Kidney tubule cell (primary cell): Measurements from ENCODE around the gene USP9Y.

ENCODE experiments used
- DNase-seq: peaks from one replicate; pipeline ENCODE4 v3.0.0-alpha.2; 2018; ENCODE audit warnings: low spot score

USP9Y gene

DNA sequence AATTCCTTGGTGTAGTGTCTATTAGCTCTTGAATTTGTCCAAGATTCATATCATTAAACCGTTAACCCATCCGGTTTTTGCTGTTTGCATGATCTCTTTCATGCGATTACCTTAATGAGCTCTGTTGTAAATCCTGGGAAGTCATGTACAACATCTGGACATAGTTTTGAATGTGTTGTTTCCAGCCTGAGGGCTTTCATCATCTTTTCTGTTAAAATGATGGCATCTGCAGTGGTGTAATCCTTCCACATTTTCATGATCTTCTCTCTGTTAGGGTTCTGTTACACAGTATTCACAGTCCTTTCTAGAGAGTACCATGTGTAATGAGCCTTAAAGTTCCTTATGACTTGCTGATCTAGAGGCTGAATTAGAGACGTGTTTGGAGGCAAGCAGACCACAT is 64.9 kb downstream of the USP9Y start:
- DNase-seq = no peak

DNA sequence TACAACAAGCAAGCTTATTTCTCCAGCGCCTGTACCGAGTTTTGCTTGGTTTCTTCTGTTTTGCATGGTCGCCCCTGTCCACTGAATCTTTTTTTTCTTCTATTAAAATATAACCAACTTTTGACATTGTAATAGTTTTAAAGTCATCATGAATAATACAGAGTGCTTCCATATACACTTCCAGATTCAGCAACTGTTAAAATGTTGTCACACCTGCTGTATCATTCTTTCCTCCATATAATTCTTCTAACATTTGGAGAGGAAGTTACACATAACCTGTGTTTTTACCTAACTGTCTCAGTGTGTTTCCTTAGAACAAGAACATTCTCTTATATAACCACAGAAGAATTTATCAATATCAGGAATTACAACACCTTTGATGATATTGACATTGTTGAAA is 83.5 kb downstream of the USP9Y start:
- peak; percentile 84 for DNase-seq

DNA sequence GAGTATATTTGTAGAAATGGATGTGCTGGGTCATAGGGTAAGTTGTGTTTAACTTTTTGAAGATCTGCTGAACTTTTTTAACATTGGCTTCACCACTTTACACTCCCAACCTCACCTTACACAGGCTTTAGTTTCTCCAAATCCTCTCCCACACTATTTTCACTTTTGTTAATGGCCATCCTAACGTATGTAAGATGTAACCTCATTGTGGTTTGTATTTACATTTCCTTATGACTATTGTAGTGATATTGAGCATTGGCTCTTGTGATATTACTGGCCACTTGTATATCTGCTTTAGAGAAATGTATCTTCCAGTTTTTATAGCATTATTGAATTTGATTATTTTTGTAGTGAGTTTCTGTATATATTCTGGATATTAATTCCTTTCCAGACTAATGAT is 93.0 kb downstream of the USP9Y start:
- DNase-seq = no peak

DNA sequence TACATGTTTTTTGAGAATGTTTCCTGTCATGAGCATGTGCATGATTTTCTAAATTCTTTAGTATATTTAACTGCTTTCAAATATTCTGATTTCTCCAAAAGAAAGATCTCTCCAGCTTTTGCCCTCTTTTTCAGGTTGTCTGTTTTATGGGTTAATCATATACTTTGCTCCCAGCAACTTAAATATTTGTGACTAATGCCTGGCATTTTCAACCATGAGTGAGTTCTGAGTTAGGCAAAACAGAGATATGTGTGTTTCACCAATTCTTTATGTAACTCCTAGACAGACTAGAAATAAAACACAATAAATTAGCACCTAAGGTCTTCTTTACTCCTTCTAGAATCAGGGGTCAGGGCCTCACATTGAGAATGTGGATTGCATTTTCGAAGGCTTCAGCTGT is 107.0 kb downstream of the USP9Y start:
- DNase-seq = no peak

DNA sequence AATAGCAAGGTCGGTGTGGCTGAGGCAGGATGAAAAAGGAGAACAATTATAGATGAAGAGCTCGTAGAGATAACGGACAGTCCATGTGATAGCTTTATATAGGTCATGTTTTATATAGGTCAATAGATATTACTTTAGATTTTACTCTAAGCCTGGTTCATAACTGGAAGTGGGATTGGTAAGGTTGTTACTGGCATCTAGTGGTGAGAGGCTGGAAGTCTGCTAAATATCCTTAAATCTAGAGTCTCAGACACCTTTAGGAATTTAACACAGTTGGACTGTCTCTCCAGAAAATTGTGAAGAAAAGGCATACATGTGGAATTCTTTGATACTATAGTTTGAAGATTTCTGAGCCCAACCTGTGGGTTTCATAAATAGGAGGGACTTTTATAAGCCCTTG is 108.0 kb downstream of the USP9Y start:
- DNase-seq = no peak

DNA sequence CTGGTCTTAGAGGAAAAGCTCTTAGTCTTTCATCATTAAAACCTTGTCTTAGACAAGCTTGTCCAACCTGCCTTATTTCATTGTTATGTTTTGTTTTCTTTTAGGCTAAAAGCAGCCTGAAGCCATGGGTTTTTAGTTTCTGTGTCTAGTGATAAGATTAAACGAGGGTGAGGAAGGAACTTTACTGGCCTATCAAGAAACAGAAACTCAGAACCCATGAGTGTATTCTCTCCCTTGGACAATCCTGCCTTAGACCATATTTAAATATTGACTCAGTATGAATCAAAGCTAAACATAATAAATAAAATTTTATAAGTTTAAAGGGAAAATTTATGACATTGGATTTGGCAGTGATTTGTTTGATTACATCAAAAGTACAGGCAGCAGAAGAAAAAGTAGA is 122.4 kb downstream of the USP9Y start:
- DNase-seq = no peak

DNA sequence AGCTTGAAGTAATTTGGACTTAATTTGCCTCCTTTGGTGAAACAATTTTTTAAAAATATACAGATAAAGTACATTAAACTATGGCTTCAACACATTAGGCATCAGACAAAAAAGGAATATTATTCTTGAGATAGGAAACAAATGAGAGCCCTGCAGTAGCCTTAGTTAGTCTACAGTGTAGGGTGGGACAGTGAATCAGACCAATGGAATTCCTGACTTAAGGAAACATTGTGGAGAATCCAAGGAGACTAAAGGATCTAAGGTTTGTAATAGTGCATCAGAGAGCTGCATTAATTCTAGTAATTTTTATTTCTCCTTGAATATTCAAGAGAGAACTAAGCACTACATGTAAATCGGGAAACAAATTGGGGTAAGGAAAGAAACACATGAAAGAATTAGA is 125.8 kb downstream of the USP9Y start:
- no peak for DNase-seq

DNA sequence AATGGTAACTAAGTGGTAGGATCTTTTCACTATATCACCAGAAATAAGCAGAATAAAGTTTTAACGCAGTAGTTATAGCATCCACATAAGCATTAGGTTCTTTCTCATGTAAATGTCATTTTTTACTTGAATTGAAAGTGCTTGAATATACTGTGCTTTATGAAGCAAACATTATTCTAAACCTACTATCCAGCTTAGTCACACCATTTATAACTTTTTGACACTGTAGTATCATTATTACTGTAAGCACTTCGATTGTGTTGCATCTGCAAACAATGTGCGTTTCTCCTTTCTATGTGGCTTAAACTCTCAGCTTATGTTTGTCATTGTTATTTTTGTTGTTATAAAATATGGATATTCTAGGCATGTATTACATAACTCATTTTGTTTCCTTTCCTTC is 132.3 kb downstream of the USP9Y start:
- DNase-seq = no peak

DNA sequence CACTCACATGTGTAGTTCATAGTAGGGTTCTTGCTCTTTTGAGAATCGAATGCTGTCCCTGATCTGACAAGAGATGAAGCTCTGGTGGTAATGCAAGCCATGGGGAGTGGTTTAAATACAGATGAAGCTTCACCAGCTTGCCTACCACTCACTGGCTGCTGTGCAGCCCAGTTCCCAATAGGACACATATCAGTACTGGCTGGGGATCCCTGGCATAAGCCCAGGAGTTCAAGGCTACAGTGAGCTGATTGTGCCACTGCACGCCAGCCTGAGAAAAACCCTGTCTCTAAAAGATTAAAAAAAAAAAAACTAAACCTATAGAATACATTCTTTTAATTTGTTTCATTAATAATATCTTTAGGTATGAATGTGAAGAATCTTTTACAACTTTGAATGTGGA is 136.5 kb downstream of the USP9Y start:
- no peak for DNase-seq

DNA sequence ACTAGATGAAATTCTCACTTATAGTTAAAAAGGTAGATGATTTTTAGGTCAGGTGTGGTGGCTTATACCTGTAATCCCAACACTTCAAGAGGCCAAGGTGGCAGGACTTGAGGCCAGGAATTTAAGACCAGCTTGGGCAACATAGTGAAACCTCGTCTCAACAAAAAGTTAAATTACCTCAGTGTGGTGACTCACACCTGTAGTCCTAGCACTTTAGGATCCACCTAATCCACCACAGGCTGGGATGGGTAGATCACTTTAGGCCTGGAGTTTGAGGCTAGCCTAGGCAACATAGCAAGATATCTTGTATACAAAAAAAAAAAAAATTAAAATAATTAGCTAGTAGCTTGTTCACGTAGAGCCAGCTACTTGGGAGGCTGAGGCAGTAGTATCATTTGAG is 140.3 kb downstream of the USP9Y start:
- DNase-seq = no peak

DNA sequence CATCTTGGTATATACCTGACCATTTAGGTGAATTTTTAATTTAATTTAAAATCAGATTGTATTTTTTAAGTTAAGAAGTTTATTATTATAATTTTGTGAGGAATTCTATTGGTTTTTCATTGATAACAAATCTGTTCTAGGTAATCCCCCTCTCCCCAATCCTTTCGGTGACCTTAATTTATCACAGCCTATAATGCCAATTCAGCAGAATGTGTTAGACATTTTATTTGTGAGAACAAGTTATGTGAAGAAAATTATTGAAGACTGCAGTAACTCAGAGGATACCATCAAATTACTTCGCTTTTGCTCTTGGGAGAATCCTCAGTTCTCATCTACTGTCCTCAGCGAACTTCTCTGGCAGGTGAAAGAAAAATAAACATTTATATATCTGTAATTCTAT is 145.8 kb downstream of the USP9Y start:
- DNase-seq = no peak

DNA sequence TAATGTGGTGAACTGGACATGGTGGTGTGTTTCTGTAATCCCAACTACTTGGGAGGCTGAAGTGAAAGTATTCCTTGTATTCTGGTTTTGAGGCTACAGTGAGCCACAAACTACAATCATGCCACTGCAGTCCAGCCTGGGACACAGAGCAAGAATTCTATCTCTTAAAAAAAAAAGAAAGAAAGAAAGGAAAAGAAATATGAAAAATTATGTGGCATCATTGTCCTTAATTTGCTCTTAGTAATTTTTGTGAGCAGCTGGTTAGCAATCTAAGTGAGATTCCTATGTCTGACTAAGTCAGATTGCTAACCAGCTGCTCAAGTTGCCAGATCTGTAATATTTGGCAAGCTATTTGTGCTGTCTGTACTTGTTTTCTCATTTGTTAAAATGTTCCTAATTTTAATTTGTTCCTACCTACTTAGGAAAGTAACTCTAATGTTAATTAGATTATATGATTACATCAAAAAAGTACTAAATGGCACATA is 154.8 kb downstream of the USP9Y start:
- DNase-seq = no peak

DNA sequence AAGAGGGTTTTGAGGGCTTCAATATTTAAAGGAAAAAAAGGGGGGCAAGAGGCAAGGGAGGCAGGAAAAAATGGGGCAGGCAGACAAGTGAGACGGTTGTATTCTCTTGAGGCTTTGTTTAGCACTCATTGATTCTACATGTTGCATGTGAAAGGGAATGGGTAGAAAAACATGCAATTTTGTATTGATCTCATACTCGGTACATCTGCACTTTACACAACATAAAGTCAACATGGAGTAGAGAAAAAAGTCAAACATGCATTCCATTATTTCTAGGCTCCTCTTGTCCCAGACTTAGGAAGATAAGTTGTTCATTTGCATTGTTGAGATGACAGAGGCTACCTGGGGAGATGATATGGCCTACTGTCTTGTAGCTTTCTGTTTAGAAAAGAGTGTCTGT is 166.9 kb downstream of the USP9Y start:
- no peak for DNase-seq

DNA sequence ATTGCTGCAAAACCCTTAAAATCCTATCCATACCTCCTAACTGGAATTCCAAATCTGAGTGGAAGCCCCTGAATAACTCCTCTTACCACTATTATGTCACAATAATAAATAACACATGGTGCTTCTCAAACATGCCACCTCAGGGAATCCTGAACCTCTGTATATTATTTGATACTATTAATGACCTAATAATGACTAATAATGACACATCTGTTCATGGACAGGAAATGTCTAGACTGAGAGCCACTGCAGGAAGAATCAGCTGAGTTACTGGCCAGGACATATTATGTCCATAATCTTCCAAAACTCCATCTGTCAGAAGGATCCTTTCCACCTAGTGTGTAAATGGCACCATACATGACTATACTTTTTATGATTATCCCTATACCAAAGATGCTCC is 195.9 kb downstream of the USP9Y start:
- DNase-seq = no peak

DNA sequence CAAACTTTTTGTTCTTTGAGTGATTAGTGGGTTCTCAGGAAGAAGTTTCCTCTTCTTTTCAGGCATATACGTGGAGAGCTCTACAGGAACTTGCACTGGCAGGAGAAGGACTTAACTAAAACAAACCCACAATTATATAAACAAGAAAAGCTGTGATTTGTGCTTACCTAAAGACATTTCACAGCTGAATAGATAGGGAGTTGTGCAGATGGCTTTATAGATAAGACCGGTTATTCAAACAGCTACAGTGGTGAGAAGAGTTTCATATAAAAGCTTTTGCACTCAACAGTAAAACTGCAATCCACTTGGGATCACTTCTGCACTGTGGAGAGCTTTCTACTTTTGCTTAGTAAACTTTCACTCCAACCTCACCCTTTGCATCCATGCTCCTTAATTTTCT is 197.6 kb downstream of the USP9Y start:
- DNase-seq = no peak

DNA sequence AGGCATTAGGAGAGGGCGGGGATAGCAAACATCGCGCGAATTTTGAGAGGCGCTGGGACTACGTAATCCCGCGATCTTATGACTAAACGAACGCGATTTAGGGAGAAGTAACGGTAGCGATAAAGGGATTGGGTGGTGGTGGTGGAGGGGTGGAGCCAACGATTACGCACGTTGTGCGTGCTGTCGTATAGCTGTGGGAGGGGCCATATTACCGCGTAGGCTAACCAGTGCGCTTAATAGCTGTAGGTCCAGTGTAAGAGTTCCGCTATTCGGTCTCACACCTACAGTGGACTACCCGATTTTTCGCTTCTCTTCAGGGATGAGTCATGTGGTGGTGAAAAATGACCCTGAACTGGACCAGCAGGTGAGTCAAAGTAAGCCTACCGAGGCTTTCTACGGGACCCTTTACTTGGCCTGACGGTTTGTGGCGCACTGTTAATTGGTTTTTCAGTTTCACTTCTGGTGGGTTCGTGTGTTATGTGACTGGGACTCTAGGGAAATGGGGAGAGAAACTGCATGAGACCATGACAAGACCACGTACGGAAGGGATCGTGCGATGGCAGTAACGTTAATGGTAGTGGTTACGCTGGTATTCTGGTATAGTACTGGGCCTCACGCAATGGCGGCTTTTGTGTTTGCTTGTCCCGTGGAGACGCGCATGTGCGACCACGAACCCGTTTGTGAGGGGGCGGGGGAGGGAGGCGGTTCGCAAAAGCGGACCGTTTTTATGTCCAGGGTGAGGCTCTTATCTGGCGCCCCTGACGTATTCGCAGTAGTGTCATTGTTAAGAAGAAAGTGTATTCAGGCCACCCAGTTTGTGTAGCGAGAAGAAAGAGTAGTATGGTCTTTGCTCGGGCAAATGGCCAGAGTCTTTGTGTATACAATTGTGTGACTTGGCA is 203.8 kb downstream of the USP9Y start, which contains the start of gene DDX3Y:
DDX3Y (plus strand) TSS at position 251 of the 899 bp plus-strand sequence; CDS start at position 320, 69 bp downstream.
- no peak for DNase-seq

DNA sequence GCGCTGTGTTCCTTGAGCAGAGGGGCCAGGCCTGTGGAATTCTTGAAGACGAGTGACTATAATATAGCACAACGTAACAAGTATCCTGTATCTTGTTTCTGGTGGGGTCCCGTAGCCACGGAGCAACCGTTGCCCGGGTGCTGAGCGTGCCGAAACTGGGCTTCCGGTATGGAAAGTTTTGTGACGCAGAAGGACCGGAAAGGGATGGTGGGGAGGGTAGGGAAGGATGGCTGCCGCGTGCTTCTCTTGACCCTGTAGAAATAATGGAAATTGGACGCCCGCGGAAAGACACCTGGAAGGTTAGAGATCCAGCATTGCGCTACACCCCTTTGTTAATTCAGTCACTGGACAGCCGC is 204.5 kb downstream of the USP9Y start:
- DNase-seq = no peak

DNA sequence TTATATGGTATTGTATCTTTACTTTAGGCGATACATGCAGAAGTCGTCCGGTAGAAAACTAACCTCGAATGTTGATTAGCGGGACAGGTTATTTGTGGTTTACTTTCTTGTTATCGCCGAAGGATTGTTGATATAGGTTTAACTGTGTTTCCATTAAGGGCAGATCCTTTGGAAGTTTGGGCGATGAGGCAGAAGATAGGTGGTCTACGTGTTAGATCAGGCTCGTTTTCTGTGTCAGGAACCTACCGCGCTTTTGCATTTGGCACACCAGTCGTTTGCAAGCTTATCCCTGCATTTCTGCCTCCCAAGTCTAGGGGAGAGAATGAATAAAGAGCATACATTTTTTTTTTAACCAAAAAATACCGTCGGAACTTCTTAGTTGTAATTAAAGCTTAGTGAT is 204.9 kb downstream of the USP9Y start:
- no peak for DNase-seq
